Gastrocnemius medialis (tissue), 4 donors: ENCODE data around the gene SMIM12. TPM values are rescaled to one million over a fixed set of nuclear protein-coding genes. Genes with fewer than 3 reads are reported as not detected.
A peak's percentile ranks its signal among the peaks of the same experiment; 100 is the strongest.

Experiments
- ATAC-seq, 2 donors: fragments of 150-250 bp; one replicate each; pipeline ENCODE4 v1.9.1; 2016
- DNase-seq, 2 donors: peaks; one replicate each; pipeline ENCODE4 v3.0.0-alpha.2; 2019
- H3K27ac ChIP-seq, 4 donors: fragments of 200-600 bp; sonication (generic); 1 replicate in 1 of 4; 2 replicates in 3 of 4; pipeline ENCODE4 v1.5.1; 2016 to 2018; ENCODE audit warnings: mild to moderate bottlenecking in 2 of 4, moderate library complexity in 1 of 4
- H3K27me3 ChIP-seq, 3 donors: fragments of 200-600 bp; sonication (generic) in 2 of 3; 1 replicate in 1 of 3; 2 replicates in 2 of 3; pipeline versions ENCODE4 v1.5.1 to v1.6.0; 2016 to 2019; ENCODE audit warnings: mild to moderate bottlenecking in 1 of 3, moderate library complexity in 1 of 3
- H3K36me3 ChIP-seq, 2 donors: fragments of 200-600 bp; sonication (generic) in 1 of 2; one replicate each; pipeline ENCODE4 v1.5.1; 2017 to 2018
- H3K4me1 ChIP-seq, 2 donors: fragments of 200-600 bp; sonication (generic) in 1 of 2; one replicate each; pipeline ENCODE4 v1.5.1; 2016 to 2017; ENCODE audit warnings: mild to moderate bottlenecking in 2 of 2
- H3K4me3 ChIP-seq, 4 donors: fragments of 200-600 bp; sonication (generic) in 3 of 4; 1 replicate in 1 of 4; 2 replicates in 3 of 4; pipeline ENCODE4 v1.5.1; 2016 to 2019; ENCODE audit warnings: mild to moderate bottlenecking in 2 of 4
- H3K9me3 ChIP-seq, 3 donors: fragments of 200-600 bp; sonication (generic) in 2 of 3; 1 replicate in 1 of 3; 2 replicates in 2 of 3; pipeline ENCODE4 v1.5.1; 2016 to 2019
- CTCF ChIP-seq, 5 experiments: fragments of 450-650 bp in 3 of 5; fragments of 200-600 bp in 2 of 5; sonication (generic) in 2 of 5; IDR thresholded peaks in 4 of 5; conservative IDR thresholded peaks in 1 of 5; 1 replicate in 4 of 5; 2 replicates in 1 of 5; pipeline ENCODE4 v1.5.1; 2016 to 2019; ENCODE audit warnings: antibody characterized with exemption in 5 of 5, mild to moderate bottlenecking in 3 of 5, moderate library complexity in 3 of 5
- POLR2A ChIP-seq, 2 donors: fragments of 450-650 bp; IDR thresholded peaks; one replicate each; pipeline ENCODE4 v1.6.1; 2017; ENCODE audit warnings: antibody characterized with exemption in 2 of 2, mild to moderate bottlenecking in 2 of 2, moderate library complexity in 2 of 2
- in situ Hi-C, 4 donors: fragments of 200-750 bp; cut with MboI; loops; one replicate each; pipeline versions ENCODE4 v1.15.0 to v1.8.0; 2017; ENCODE audit warnings: low sequenced_read_pairs in 4 of 4
- intact Hi-C: fragments of 100-400 bp; cut with DNase I; formaldehyde crosslinking; loops from one replicate; pipeline ENCODE4 v1.15.1; 2023; ENCODE audit warnings: low total_unique reads
- total RNA-seq, 4 donors: library from RNA; depleted of rRNA; stranded (reverse); fragments of >200 nt; gene quantifications; one replicate each; pipeline versions ENCODE4 v1.1.0 to v1.2.3, GENCODE V29; 2016

The SMIM12 gene
- total RNA-seq, 4 donors from 2014 or later, result 24.2 to 40.8 (median 35.6) TPM

GRCh38 chr1:34842952-34843371, 16.6 kb downstream of the SMIM12 start:
- Histone ChIP-seq H3K4me3 (no peak overlapping the region), H3K27ac (peak overlapping the region; percentile 40 to 73 (median 56)), H3K9me3 (no peaks in the 10 kb centered on the region), H3K4me1 (peaks cover 15 to 31% of the 10 kb centered on the region in 2 donors), H3K27me3 (no peaks in the 10 kb centered on the region), H3K36me3 (no peaks in the 10 kb centered on the region)
- TF ChIP-seq CTCF (IDR thresholded peaks at IDR 0.05 in 4 of 5, conservative IDR thresholded peaks at IDR 0.05 in 1 of 5), result no peak
- TF ChIP-seq POLR2A (IDR thresholded peaks at IDR 0.05), result no peak
- DNase-seq (no peak), ATAC-seq (peak in 1 of 2 donors; percentile 47)
- intact Hi-C loops, result no loop called here
- in situ Hi-C loops, result no loop called here

- no peaks in the 10 kb centered on the region for H3K27me3 ChIP-seq
- TF ChIP-seq POLR2A (IDR thresholded peaks at IDR 0.05), result no peak
- TF ChIP-seq CTCF (IDR thresholded peaks at IDR 0.05 in 4 of 5, conservative IDR thresholded peaks at IDR 0.05 in 1 of 5), result no peak
- no peaks in the 10 kb centered on the region for H3K36me3 ChIP-seq
- no peak overlapping the region for H3K4me3 ChIP-seq
- H3K9me3 ChIP-seq, result no peaks in the 10 kb centered on the region
- in situ Hi-C loops (no loop called here), intact Hi-C loops (no loop called here)
- peak overlapping the region in 2 of 4 donors; percentile 56 to 73 for H3K27ac ChIP-seq
- no peak for ATAC-seq
- peaks cover 13 to 34% of the 10 kb centered on the region in 2 donors for H3K4me1 ChIP-seq
- DNase-seq, result no peak
These were observed 17.5 kb downstream of the SMIM12 start for GRCh38 chr1:34842073-34842472.

GRCh38 chr1:34840426-34840825, 19.1 kb downstream of the SMIM12 start:
- DNase-seq (no peak), ATAC-seq (no peak)
- intact Hi-C loops (no loop called here), in situ Hi-C loops (no loop called here)
- Histone ChIP-seq H3K36me3 (no peaks in the 10 kb centered on the region), H3K9me3 (no peaks in the 10 kb centered on the region), H3K4me1 (peaks cover 9 to 36% of the 10 kb centered on the region in 2 donors), H3K27me3 (no peaks in the 10 kb centered on the region), H3K4me3 (no peak overlapping the region), H3K27ac (peak overlapping the region in 1 of 4 donors; percentile 18)
- TF ChIP-seq POLR2A (IDR thresholded peaks at IDR 0.05), result no peak
- TF ChIP-seq CTCF (IDR thresholded peaks at IDR 0.05 in 4 of 5, conservative IDR thresholded peaks at IDR 0.05 in 1 of 5), result no peak

- peaks cover 9 to 31% of the 10 kb centered on the region in 2 donors for H3K4me1 ChIP-seq
- TF ChIP-seq CTCF (IDR thresholded peaks at IDR 0.05 in 4 of 5, conservative IDR thresholded peaks at IDR 0.05 in 1 of 5) (no peak), POLR2A (IDR thresholded peaks at IDR 0.05) (no peak)
- H3K9me3 ChIP-seq, result no peaks in the 10 kb centered on the region
- no peak overlapping the region for H3K4me3 ChIP-seq
- peak overlapping the region in 2 of 4 donors; percentile 14 to 18 for H3K27ac ChIP-seq
- ATAC-seq (no peak), DNase-seq (no peak)
- H3K27me3 ChIP-seq, result no peaks in the 10 kb centered on the region
- intact Hi-C loops, result loop anchor here (5.0 kb wide), 1 partner anchor 47 kb away; the partner anchor contains the start of gene GJA4
- in situ Hi-C loops, result no loop called here
- H3K36me3 ChIP-seq, result no peaks in the 10 kb centered on the region
These were observed 19.8 kb downstream of the SMIM12 start for GRCh38 chr1:34839526-34840305.
